Retinal pigment epithelial cell (primary cell): ENCODE results near the gene OR4D6.

ENCODE experiments used
- DNase-seq: peaks from one replicate; pipeline ENCODE4 v3.0.0-alpha.2; 2010; ENCODE audit warnings: low read depth
- H3K4me3 ChIP-seq: 2 replicates; pipeline ENCODE4 v1.5.1; 2011; ENCODE audit warnings: mild to moderate bottlenecking, low read length, control low read depth, moderate library complexity
- TF ChIP-seq, protein P1 (sequence below): conservative IDR thresholded peaks from 2 replicates; pipeline ENCODE4 v1.5.1; 2011; ENCODE audit warnings: low read depth, low read length, control low read depth, inconsistent platforms

OR4D6 gene

DNA sequence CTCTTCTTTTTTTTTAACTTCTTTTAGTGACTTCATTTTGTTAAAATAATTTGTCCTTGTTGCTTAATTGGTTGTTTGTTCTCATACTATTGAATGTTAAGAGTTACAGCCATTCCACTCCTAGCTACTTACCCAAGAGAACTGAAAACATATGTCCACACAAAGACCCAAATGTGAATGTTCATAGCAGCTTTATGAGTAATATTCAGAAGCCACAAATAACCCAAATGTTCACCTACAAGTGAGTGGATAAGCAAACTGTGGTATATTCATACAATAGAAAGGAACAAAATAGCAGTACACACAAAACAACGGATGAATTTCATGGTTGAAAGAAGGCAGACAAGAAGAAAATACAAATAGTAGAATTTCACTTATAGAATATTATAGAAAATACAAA lies 45.2 kb downstream of the OR4D6 start:
- DNase-seq = no peak
- TF ChIP-seq, protein P1, sequence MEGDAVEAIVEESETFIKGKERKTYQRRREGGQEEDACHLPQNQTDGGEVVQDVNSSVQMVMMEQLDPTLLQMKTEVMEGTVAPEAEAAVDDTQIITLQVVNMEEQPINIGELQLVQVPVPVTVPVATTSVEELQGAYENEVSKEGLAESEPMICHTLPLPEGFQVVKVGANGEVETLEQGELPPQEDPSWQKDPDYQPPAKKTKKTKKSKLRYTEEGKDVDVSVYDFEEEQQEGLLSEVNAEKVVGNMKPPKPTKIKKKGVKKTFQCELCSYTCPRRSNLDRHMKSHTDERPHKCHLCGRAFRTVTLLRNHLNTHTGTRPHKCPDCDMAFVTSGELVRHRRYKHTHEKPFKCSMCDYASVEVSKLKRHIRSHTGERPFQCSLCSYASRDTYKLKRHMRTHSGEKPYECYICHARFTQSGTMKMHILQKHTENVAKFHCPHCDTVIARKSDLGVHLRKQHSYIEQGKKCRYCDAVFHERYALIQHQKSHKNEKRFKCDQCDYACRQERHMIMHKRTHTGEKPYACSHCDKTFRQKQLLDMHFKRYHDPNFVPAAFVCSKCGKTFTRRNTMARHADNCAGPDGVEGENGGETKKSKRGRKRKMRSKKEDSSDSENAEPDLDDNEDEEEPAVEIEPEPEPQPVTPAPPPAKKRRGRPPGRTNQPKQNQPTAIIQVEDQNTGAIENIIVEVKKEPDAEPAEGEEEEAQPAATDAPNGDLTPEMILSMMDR = no peak
- H3K4me3 ChIP-seq = no peak overlapping the region

DNA sequence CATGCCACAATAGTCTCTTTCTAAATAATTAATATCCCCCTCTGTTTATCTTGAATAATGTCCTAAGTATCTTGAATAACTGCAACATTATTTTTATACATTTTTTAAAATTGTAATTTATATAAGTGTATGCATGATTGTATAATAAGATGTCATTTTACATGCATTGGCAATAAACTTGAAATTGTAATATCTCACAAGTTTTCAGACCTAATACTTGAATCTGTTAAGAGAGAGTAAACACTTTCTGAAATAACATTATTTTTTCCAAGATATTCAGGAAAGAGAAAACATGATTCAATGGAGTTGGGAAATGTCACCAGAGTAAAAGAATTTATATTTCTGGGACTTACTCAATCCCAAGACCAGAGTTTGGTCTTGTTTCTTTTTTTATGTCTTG lies 46.5 kb downstream of the OR4D6 start, which contains the start of gene OR4D11:
Gene OR4D11 (plus strand): TSS at position 301 of the 400 bp plus-strand sequence. CDS start 0 bp downstream, at position 301.
- no peak for DNase-seq
- no peak within 1 kb of the TSS for H3K4me3 ChIP-seq
- TF ChIP-seq, protein P1 = no peak
